ENCODE measurements around the gene LILRA6.
A peak's percentile ranks its signal among the peaks of the same experiment; 100 is the strongest.

The LILRA6 gene

GRCh38 chr19:54193011-54193410, 49.6 kb downstream of the LILRA6 start:
- Mint-ChIP-seq H3K27me3 (ENCODE audit: low read depth, poor library complexity) (peaks cover 5% of the 10 kb centered on the region), H3K27ac (peak overlapping the region; percentile 34), H3K4me3 (peak overlapping the region; percentile 93), H3K36me3 (ENCODE audit: low read depth) (peaks cover 38% of the 10 kb centered on the region), H3K4me1 (peaks cover 28% of the 10 kb centered on the region), H3K9me3 (no peaks in the 10 kb centered on the region)
- DNase-seq, result no peak
- TF ChIP-seq, protein P1, sequence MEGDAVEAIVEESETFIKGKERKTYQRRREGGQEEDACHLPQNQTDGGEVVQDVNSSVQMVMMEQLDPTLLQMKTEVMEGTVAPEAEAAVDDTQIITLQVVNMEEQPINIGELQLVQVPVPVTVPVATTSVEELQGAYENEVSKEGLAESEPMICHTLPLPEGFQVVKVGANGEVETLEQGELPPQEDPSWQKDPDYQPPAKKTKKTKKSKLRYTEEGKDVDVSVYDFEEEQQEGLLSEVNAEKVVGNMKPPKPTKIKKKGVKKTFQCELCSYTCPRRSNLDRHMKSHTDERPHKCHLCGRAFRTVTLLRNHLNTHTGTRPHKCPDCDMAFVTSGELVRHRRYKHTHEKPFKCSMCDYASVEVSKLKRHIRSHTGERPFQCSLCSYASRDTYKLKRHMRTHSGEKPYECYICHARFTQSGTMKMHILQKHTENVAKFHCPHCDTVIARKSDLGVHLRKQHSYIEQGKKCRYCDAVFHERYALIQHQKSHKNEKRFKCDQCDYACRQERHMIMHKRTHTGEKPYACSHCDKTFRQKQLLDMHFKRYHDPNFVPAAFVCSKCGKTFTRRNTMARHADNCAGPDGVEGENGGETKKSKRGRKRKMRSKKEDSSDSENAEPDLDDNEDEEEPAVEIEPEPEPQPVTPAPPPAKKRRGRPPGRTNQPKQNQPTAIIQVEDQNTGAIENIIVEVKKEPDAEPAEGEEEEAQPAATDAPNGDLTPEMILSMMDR (IDR thresholded peaks at IDR 0.05), result no peak

- no peak for DNase-seq
- peaks cover 35% of the 10 kb centered on the region for H3K36me3 Mint-ChIP-seq (ENCODE audit: low read depth)
- TF ChIP-seq, protein P1 (IDR thresholded peaks at IDR 0.05), result no peak
- peaks cover 5% of the 10 kb centered on the region for H3K27me3 Mint-ChIP-seq (ENCODE audit: low read depth, poor library complexity)
- H3K9me3 Mint-ChIP-seq, result no peaks in the 10 kb centered on the region
- H3K4me3 Mint-ChIP-seq, result peak overlapping the region; percentile 93
- H3K4me1 Mint-ChIP-seq, result peaks cover 39% of the 10 kb centered on the region
- peak overlapping the region; percentile 99 for H3K27ac Mint-ChIP-seq
Measured at GRCh38 chr19:54191811-54192453, 50.7 kb downstream of the LILRA6 start.

DNA sequence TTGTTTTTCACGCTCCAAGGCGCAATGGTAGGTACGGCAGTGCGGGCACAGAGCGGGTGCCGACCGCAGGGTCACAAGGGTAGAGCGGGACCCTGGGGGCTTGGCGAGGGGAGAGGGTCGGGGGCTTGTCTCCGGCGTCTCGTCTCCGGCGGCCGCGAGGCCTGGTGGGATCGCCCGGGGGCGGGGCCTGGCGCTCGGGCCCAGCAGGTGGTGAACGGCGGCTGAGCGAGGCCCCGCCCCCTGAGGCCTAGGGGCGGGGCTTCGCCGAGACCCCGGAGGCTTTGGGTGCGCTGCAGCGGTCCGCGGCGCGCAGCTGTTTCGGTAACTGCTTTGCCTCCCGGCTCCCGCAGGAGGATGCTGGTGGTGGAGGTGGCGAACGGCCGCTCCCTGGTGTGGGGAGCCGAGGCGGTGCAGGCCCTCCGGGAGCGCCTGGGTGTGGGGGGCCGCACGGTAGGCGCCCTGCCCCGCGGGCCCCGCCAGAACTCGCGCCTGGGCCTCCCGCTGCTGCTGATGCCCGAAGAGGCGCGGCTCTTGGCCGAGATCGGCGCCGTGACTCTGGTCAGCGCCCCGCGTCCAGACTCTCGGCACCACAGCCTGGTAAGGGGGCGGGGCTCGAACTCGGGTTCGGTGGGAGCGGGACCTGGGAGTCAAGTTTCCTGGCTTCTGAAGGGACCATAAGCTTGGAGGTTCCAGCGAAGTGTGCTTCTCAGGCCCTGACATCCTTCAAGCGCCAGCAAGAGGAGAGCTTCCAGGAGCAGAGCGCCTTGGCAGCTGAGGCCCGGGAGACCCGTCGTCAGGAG, 51.4 kb downstream of the LILRA6 start, which contains the start of gene TSEN34:
TSS of gene TSEN34 (plus strand) at position 298 of the 800 bp plus-strand sequence. CDS start at position 355, 57 bp downstream.
- Mint-ChIP-seq H3K4me3 (peak within 1 kb of the TSS; percentile 93), H3K4me1 (peaks cover 43% of the 10 kb centered on the region), H3K27me3 (ENCODE audit: low read depth, poor library complexity) (peaks cover 5% of the 10 kb centered on the region), H3K9me3 (no peaks in the 10 kb centered on the region), H3K27ac (peak within 1 kb of the TSS; percentile 100), H3K36me3 (ENCODE audit: low read depth) (peaks cover 38% of the 10 kb centered on the region)
- TF ChIP-seq, protein P1 (IDR thresholded peaks at IDR 0.05), result no peak
- peak; percentile 90 for DNase-seq

GRCh38 chr19:54190503-54191010, 52.0 kb downstream of the LILRA6 start:
- TF ChIP-seq, protein P1 (IDR thresholded peaks at IDR 0.05), result no peak
- peaks cover 37% of the 10 kb centered on the region for H3K36me3 Mint-ChIP-seq (ENCODE audit: low read depth)
- peak; percentile 100 for DNase-seq
- peaks cover 5% of the 10 kb centered on the region for H3K27me3 Mint-ChIP-seq (ENCODE audit: low read depth, poor library complexity)
- H3K4me3 Mint-ChIP-seq, result peak overlapping the region; percentile 93
- H3K27ac Mint-ChIP-seq, result peak overlapping the region; percentile 100
- H3K9me3 Mint-ChIP-seq, result no peaks in the 10 kb centered on the region
- peaks cover 43% of the 10 kb centered on the region for H3K4me1 Mint-ChIP-seq

DNA sequence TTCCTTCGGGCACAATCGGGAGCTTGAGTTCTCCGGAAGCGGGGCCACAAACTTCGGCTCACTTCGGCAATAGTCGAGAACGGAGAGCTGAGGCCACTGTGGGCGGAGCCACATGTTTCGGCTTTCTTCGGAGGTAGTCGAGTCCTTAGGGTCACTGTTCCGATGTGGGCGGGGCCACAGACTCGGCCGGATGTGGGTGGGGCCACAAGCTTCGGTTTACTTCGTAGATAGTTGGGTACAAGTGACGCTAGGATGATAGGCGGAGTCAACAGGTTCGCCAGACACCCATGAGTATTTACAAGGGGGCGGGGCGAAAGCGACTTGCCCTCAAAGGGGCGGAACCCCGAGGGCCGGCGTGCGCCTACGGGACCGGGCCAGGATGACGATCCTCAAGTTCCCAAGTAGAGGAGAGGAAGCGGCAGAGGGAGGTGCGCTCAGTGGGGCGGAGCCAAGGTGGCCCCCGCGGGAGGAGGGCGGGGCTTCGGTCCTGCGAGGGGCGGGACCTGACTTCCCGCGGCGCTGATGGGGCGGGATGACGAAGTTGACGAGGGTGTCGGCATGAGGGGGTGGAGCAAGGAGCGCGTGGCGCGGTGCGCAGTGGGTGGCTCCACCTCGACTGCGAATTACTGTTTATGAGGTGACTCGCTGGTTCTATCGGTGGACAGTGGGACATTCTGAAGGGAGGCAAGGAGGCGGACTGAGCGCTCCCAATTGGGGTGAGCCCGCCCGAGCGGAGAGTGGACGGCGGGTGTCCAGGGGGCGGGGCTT, 52.7 kb downstream of the LILRA6 start:
- Mint-ChIP-seq H3K9me3 (no peaks in the 10 kb centered on the region), H3K4me3 (peak overlapping the region; percentile 93), H3K27me3 (ENCODE audit: low read depth, poor library complexity) (peaks cover 5% of the 10 kb centered on the region), H3K36me3 (ENCODE audit: low read depth) (peaks cover 35% of the 10 kb centered on the region), H3K27ac (peak overlapping the region; percentile 100), H3K4me1 (peaks cover 43% of the 10 kb centered on the region)
- TF ChIP-seq, protein P1 (IDR thresholded peaks at IDR 0.05), result no peak
- peak; percentile 100 for DNase-seq

All from nephron progenitor cell (in vitro differentiated cells).